HL-60 (cell line): ENCODE data around the gene TRAPPC12.

Source experiments
- POLR2AphosphoS5 ChIP-seq: IDR thresholded peaks from 2 replicates; pipeline ENCODE4 v1.6.1; 2012; ENCODE audit warnings: low read depth
- TF ChIP-seq, protein P1 (sequence below): IDR thresholded peaks from one replicate; pipeline ENCODE4 v1.5.1; 2011; ENCODE audit warnings: low read length, control low read depth, inconsistent platforms; ENCODE audit not compliant: insufficient read depth

DNA sequence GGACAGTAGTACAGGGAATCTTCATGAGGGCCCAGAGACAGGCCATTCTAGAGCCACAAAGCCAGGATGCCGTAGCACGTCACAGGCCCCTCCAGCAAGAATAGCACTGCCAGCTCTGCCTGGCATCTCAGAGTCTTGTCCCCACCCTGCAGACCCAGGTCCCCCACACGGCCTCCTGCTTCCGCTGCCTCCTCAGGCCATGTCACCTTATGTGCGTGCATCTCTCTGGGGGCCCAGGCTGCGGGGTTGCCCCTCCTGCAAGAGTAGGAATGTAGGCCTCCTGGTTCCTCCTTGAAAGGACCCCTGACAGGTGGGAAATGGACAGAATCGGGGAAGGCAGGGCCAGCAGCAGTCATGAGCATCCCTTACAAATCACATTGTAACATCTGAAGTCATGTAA, 90.0 kb downstream of the TRAPPC12 start:
- TF ChIP-seq, protein P1, sequence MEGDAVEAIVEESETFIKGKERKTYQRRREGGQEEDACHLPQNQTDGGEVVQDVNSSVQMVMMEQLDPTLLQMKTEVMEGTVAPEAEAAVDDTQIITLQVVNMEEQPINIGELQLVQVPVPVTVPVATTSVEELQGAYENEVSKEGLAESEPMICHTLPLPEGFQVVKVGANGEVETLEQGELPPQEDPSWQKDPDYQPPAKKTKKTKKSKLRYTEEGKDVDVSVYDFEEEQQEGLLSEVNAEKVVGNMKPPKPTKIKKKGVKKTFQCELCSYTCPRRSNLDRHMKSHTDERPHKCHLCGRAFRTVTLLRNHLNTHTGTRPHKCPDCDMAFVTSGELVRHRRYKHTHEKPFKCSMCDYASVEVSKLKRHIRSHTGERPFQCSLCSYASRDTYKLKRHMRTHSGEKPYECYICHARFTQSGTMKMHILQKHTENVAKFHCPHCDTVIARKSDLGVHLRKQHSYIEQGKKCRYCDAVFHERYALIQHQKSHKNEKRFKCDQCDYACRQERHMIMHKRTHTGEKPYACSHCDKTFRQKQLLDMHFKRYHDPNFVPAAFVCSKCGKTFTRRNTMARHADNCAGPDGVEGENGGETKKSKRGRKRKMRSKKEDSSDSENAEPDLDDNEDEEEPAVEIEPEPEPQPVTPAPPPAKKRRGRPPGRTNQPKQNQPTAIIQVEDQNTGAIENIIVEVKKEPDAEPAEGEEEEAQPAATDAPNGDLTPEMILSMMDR, result no peak
- TF ChIP-seq POLR2AphosphoS5, result no peak
